Measurements from ENCODE around the gene ASCL5. TPM values are rescaled to one million over a fixed set of nuclear protein-coding genes. Genes with fewer than 3 reads are reported as not detected.
A peak's percentile ranks its signal among the peaks of the same experiment; 100 is the strongest.

Gene ASCL5
- total and polyA plus RNA-seq, 9 of the 15 experiments (the other 6 are each of a cell fraction or from before 2014, with no cell fraction given) = 0.09 TPM; not detected in 8

DNA sequence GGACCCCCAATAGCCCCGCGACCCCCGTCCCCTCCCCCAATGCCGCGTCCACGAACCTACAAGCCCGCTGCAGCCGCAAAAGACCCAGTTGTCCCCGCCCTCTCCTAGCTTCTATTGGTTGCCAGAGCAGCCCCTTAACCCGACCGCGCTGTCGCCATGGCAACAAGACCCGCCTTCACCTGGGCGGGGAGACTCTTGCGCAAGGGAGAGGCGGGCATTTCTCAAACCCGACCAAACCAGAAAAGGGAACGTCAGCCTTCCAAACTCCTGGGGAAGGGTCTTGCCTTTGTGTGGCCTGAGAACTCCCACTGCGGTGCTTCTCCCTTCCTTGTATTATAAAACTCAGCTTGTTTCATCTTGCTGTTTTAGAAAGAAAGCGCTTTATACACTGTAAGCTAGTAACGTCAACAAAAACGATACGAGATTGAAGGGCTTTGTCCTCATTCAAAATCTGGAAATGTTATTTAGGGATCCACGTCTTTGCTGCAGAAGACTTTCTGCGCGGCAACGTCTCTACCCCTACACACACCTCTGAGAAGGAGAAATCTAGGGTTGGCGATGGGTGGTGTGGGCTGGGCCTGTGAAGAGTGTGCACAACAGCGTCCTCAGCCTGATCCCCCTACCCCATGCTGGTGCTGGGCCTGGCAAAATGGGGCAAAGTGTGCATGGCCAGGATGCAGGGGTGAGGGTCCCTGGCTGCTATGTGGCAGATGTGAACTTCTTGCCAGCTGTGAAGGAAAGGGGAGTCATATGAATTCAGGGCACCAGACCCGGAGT lies 27.6 kb upstream of the ASCL5 start, which contains the start of gene TMEM9 (continued):
- TF ChIP-seq, protein P1, sequence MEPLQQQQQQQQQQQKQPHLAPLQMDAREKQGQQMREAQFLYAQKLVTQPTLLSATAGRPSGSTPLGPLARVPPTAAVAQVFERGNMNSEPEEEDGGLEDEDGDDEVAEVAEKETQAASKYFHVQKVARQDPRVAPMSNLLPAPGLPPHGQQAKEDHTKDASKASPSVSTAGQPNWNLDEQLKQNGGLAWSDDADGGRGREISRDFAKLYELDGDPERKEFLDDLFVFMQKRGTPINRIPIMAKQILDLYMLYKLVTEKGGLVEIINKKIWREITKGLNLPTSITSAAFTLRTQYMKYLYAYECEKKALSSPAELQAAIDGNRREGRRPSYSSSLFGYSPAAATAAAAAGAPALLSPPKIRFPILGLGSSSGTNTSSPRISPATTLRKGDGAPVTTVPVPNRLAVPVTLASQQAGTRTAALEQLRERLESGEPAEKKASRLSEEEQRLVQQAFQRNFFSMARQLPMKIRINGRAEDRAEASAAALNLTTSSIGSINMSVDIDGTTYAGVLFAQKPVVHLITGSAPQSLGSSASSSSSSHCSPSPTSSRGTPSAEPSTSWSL (CRISPR knock-in tag; IDR thresholded peaks at IDR 0.05; ENCODE audit: borderline replicate concordance) = 0 out of 2 replicates have a peak, but pooled peaks have one; percentile 16
- TF ChIP-seq NFATC3 (IDR thresholded peaks at IDR 0.05) (0 out of 2 replicates have a peak, but pooled peaks have one; percentile 53), KDM1A (IDR thresholded peaks at IDR 0.05) (no peak), SNRNP70 (optimal IDR thresholded peaks at IDR 0.05; ENCODE audit: low read depth, low read length) (no peak), ZFP30 (CRISPR knock-in tag; IDR thresholded peaks at IDR 0.05; ENCODE audit: borderline replicate concordance) (no peak), SMARCA5 (IDR thresholded peaks at IDR 0.05) (no peak), RNF2 (IDR thresholded peaks at IDR 0.05) (no peak)
- TF ChIP-seq, protein P2, sequence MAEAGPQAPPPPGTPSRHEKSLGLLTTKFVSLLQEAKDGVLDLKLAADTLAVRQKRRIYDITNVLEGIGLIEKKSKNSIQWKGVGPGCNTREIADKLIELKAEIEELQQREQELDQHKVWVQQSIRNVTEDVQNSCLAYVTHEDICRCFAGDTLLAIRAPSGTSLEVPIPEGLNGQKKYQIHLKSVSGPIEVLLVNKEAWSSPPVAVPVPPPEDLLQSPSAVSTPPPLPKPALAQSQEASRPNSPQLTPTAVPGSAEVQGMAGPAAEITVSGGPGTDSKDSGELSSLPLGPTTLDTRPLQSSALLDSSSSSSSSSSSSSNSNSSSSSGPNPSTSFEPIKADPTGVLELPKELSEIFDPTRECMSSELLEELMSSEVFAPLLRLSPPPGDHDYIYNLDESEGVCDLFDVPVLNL (CRISPR knock-in tag; IDR thresholded peaks at IDR 0.05; ENCODE audit: low read depth) = no peak
- TF ChIP-seq, protein P3, sequence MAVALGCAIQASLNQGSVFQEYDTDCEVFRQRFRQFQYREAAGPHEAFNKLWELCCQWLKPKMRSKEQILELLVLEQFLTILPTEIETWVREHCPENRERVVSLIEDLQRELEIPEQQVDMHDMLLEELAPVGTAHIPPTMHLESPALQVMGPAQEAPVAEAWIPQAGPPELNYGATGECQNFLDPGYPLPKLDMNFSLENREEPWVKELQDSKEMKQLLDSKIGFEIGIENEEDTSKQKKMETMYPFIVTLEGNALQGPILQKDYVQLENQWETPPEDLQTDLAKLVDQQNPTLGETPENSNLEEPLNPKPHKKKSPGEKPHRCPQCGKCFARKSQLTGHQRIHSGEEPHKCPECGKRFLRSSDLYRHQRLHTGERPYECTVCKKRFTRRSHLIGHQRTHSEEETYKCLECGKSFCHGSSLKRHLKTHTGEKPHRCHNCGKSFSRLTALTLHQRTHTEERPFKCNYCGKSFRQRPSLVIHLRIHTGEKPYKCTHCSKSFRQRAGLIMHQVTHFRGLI (CRISPR knock-in tag; IDR thresholded peaks at IDR 0.05) = no peak
- TF ChIP-seq, protein P4, sequence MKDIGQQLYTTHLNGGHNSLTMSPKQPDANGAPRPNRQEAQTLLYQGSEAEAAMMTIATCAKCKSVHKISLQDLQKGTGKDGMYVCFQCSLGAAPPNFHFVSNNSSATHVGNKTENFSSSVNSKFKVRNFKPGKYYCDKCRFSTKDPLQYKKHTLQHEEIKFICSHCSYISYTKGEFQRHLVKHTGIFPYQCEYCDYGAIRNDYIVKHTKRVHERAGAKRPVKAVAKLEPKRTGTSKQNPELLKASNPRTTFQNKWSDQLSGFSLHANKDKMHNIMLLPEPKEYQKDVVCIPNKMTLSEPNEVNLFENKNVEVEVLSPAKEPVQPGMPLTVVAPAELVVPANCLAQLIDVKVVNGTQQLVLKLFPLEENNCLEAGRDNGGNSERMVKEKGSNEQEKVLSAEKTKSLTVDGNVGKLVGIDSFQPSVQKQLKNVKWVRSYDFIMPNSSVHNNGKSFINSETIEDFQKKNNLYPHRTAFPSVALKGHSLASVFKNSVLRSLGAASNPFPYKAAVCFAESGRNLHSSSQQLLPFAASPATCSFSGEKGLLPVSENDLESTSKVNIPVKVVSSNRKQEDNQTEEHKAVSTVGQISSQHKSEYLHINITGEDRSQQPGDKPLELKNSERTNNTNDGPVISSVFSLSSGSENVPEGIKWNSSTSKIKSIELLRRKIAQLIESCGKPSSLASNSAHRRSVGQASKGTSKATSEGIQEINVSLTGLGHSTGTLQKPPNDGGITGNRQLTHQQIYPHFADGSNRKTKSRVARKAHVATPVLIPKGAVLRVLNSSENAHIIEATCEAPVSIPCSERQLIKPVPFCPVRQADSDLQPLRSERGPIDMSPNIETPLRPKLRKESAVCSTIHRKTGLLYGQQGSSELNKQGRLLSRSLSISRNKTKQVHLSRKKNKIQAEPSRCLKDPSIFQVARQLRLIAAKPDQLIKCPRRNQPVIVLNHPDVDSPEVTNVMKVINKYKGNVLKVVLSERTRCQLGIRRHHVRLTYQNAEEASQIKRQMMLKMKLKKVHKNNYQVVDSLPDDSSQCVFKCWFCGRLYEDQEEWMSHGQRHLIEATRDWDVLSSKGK (CRISPR knock-in tag; IDR thresholded peaks at IDR 0.05) = no peak
- TF ChIP-seq, protein P5, sequence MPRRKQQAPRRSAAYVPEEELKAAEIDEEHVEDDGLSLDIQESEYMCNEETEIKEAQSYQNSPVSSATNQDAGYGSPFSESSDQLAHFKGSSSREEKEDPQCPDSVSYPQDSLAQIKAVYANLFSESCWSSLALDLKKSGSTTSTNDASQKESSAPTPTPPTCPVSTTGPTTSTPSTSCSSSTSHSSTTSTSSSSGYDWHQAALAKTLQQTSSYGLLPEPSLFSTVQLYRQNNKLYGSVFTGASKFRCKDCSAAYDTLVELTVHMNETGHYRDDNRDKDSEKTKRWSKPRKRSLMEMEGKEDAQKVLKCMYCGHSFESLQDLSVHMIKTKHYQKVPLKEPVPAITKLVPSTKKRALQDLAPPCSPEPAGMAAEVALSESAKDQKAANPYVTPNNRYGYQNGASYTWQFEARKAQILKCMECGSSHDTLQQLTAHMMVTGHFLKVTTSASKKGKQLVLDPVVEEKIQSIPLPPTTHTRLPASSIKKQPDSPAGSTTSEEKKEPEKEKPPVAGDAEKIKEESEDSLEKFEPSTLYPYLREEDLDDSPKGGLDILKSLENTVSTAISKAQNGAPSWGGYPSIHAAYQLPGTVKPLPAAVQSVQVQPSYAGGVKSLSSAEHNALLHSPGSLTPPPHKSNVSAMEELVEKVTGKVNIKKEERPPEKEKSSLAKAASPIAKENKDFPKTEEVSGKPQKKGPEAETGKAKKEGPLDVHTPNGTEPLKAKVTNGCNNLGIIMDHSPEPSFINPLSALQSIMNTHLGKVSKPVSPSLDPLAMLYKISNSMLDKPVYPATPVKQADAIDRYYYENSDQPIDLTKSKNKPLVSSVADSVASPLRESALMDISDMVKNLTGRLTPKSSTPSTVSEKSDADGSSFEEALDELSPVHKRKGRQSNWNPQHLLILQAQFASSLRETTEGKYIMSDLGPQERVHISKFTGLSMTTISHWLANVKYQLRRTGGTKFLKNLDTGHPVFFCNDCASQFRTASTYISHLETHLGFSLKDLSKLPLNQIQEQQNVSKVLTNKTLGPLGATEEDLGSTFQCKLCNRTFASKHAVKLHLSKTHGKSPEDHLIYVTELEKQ (CRISPR knock-in tag; IDR thresholded peaks at IDR 0.05) = no peak
- TF ChIP-seq, protein P6, sequence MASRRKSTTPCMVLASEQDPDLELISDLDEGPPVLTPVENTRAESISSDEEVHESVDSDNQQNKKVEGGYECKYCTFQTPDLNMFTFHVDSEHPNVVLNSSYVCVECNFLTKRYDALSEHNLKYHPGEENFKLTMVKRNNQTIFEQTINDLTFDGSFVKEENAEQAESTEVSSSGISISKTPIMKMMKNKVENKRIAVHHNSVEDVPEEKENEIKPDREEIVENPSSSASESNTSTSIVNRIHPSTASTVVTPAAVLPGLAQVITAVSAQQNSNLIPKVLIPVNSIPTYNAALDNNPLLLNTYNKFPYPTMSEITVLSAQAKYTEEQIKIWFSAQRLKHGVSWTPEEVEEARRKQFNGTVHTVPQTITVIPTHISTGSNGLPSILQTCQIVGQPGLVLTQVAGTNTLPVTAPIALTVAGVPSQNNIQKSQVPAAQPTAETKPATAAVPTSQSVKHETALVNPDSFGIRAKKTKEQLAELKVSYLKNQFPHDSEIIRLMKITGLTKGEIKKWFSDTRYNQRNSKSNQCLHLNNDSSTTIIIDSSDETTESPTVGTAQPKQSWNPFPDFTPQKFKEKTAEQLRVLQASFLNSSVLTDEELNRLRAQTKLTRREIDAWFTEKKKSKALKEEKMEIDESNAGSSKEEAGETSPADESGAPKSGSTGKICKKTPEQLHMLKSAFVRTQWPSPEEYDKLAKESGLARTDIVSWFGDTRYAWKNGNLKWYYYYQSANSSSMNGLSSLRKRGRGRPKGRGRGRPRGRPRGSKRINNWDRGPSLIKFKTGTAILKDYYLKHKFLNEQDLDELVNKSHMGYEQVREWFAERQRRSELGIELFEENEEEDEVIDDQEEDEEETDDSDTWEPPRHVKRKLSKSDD (conservative IDR thresholded peaks at IDR 0.05; ENCODE audit: low read length) = no peak

Measured in K562 (cell line).